Right atrium auricular region (tissue), 2 donors: ENCODE data around the gene CDCA3. TPM values are rescaled to one million over a fixed set of nuclear protein-coding genes. Genes with fewer than 3 reads are reported as not detected.
A peak's percentile ranks its signal among the peaks of the same experiment; 100 is the strongest.

Source experiments
- DNase-seq: peaks from one replicate; pipeline ENCODE4 v3.0.0-alpha.2; 2019; ENCODE audit warnings: low spot score
- H3K27ac ChIP-seq, 2 donors: fragments of 200-600 bp; sonication (generic); 1 replicate in 1 of 2; 2 replicates in 1 of 2; pipeline ENCODE4 v1.5.1; 2016 to 2019
- H3K27me3 ChIP-seq, 2 donors: fragments of 200-600 bp; sonication (generic); one replicate each; pipeline versions ENCODE4 v1.5.1 to v1.6.0; 2017 to 2019
- H3K36me3 ChIP-seq: fragments of 200-600 bp; sonication (generic); one replicate; pipeline ENCODE4 v1.5.1; 2016
- H3K4me1 ChIP-seq, 2 donors: fragments of 200-600 bp; sonication (generic); one replicate each; pipeline versions ENCODE4 v1.5.1 to v1.6.0; 2017 to 2019
- H3K4me3 ChIP-seq, 2 donors: fragments of 200-600 bp; sonication (generic); 1 replicate in 1 of 2; 2 replicates in 1 of 2; pipeline ENCODE4 v1.5.1; 2017 to 2019; ENCODE audit warnings: mild to moderate bottlenecking in 1 of 2, moderate library complexity in 1 of 2
- H3K9me3 ChIP-seq, 2 donors: fragments of 200-600 bp; sonication (generic); one replicate each; pipeline ENCODE4 v1.5.1; 2019
- total RNA-seq, 2 donors: library from RNA; depleted of rRNA; stranded (reverse); fragments of >200 nt; gene quantifications; one replicate each; pipeline ENCODE4 v1.1.0, GENCODE V29; 2016
- TF ChIP-seq, protein P1 (sequence below), 2 donors: fragments of 200-600 bp; sonication (generic); IDR thresholded peaks; one replicate each; pipeline ENCODE4 v1.5.1; 2019; ENCODE audit warnings: antibody characterized with exemption in 2 of 2

CDCA3 gene
- total RNA-seq, 2 donors from 2014 or later = 0.39 to 1.7 TPM

DNA sequence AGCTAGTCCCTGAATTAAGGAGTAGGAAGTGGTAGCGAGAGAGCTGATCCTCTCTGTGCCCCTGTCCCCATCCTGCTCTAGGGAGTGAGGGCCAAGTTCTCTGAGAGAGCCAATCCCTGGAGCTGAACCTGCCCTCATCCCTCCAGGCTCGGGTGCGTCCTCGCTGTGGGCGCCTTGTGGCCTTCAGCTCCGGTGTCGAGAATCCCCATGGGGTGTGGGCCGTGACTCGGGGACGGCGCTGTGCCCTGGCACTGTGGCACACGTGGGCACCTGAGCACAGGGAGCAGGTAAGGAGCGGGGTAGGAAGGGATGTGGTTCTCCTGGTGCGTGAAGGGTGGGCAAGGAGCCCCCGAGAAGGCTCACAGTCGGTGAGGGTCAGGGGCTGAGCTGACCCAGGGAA lies 12.2 kb downstream of the CDCA3 start:
- DNase-seq = no peak
- H3K9me3 ChIP-seq = no peaks in the 10 kb centered on the region
- H3K27ac ChIP-seq = no peak overlapping the region
- TF ChIP-seq, protein P1, sequence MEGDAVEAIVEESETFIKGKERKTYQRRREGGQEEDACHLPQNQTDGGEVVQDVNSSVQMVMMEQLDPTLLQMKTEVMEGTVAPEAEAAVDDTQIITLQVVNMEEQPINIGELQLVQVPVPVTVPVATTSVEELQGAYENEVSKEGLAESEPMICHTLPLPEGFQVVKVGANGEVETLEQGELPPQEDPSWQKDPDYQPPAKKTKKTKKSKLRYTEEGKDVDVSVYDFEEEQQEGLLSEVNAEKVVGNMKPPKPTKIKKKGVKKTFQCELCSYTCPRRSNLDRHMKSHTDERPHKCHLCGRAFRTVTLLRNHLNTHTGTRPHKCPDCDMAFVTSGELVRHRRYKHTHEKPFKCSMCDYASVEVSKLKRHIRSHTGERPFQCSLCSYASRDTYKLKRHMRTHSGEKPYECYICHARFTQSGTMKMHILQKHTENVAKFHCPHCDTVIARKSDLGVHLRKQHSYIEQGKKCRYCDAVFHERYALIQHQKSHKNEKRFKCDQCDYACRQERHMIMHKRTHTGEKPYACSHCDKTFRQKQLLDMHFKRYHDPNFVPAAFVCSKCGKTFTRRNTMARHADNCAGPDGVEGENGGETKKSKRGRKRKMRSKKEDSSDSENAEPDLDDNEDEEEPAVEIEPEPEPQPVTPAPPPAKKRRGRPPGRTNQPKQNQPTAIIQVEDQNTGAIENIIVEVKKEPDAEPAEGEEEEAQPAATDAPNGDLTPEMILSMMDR (IDR thresholded peaks at IDR 0.05) = no peak
- no peak overlapping the region for H3K4me3 ChIP-seq
- H3K36me3 ChIP-seq = peaks cover 54% of the 10 kb centered on the region
- H3K27me3 ChIP-seq = no peaks in the 10 kb centered on the region
- H3K4me1 ChIP-seq = peaks cover 0 to 10% of the 10 kb centered on the region in 2 donors

DNA sequence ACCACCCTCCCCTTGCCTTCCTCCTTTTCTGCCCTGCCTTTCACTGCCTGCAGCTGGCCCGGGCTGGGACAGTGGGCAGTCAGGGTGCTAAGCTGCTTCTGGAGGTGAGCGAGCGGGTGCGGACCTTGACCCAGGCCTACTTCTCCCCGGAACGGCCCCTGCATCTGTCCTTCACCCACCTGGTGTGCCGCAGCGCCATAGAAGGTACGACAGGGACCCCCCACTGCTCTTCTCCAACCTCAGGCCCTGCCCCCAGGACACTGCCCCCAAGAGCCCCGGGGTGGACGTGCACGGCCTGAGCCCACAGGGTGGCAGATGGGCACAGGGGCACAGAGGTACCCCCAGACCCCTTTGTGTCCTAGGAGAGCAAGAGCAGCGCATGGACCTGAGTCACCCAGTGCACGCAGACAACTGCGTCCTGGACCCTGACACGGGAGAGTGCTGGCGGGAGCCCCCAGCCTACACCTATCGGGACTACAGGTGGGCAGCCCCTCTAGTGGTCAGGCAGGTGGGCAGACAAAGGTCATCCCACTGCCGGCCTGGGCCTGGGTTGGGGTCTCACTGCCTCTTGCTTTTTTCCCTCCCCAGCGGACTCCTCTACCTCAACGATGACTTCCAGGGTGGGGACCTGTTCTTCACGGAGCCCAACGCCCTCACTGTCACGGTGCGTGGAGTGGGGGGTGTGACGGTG lies 13.6 kb downstream of the CDCA3 start:
- Histone ChIP-seq H3K27me3 (no peaks in the 10 kb centered on the region), H3K9me3 (no peaks in the 10 kb centered on the region), H3K36me3 (peaks cover 55% of the 10 kb centered on the region), H3K4me3 (no peak overlapping the region), H3K27ac (no peak overlapping the region), H3K4me1 (peaks cover 0 to 10% of the 10 kb centered on the region in 2 donors)
- no peak for DNase-seq
- TF ChIP-seq, protein P1 (IDR thresholded peaks at IDR 0.05) = no peak

DNA sequence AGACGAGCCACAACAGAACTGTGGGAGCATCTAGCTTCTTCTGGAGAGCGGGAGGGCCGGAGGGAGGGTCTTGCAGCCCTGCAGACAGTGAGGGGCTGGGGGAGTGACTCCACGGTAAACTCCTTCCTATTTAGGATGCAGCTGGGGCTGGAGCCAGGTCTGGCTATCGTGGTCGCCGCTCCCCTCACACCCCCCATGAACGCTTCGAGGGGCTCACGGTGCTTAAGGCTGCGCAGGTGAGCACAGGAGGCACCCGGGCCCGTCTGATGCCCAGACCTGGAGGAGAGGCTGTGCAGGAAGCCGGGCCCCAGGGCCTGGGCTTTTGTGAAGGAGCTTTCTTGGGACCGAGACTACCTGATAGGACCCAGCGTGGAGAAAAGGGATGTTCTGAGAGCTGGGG lies 14.2 kb downstream of the CDCA3 start:
- no peak for DNase-seq
- no peaks in the 10 kb centered on the region for H3K27me3 ChIP-seq
- peaks cover 0 to 10% of the 10 kb centered on the region in 2 donors for H3K4me1 ChIP-seq
- H3K36me3 ChIP-seq = peaks cover 49% of the 10 kb centered on the region
- TF ChIP-seq, protein P1 (IDR thresholded peaks at IDR 0.05) = no peak
- H3K27ac ChIP-seq = no peak overlapping the region
- H3K4me3 ChIP-seq = no peak overlapping the region
- no peaks in the 10 kb centered on the region for H3K9me3 ChIP-seq

DNA sequence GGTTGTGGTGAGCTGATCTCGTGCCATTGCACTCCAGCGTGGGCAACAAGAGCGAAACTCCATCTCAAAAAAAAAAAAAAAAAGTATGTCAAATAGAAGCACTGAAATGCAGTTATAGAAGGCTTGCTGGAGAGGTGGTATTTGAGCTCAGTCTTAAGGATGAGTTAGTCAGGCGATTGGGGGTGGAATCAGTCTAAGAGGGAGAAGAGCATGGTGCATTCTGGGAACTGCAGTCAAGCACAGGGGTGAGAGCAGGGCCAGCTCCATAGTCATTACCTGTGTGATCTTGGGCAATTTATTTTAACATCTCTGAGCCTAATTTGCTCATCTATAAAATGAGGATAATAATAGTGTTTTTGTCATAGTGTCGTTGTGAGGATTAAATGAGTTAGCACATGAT lies 16.2 kb downstream of the CDCA3 start:
- H3K36me3 ChIP-seq = peaks cover 48% of the 10 kb centered on the region
- peaks cover 0 to 5% of the 10 kb centered on the region in 2 donors for H3K4me1 ChIP-seq
- H3K9me3 ChIP-seq = no peaks in the 10 kb centered on the region
- no peaks in the 10 kb centered on the region for H3K27me3 ChIP-seq
- H3K4me3 ChIP-seq = no peak overlapping the region
- H3K27ac ChIP-seq = no peak overlapping the region
- DNase-seq = no peak
- TF ChIP-seq, protein P1 (IDR thresholded peaks at IDR 0.05) = no peak

DNA sequence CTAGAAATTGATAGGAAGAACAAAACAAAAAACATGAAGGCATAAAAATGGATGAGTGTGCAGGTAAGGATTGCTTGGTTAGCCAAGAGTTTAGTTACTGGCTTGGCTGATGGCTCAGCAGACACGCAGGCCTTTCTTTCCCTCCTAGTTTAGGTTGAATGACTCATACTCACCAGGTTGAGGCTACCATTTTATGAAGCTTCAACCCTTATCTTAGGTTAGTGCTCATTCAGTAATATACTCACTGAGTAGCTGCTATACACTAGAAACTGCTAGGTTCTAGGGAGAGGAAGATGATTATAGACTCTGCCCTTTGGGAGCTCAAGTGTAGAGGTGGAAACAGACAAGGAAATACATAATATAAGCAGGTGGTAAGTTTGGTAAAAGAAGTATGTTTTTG lies 16.8 kb downstream of the CDCA3 start:
- Histone ChIP-seq H3K27ac (peak overlapping the region; percentile 65 to 85), H3K36me3 (peaks cover 42% of the 10 kb centered on the region)

More for the DNA sequence above, 16.8 kb downstream of the CDCA3 start:
- Histone ChIP-seq H3K4me3 (peak overlapping the region; percentile 34 to 41), H3K27me3 (no peaks in the 10 kb centered on the region), H3K9me3 (no peaks in the 10 kb centered on the region), H3K4me1 (peaks cover 0 to 11% of the 10 kb centered on the region in 2 donors)
- TF ChIP-seq, protein P1 (IDR thresholded peaks at IDR 0.05) = no peak
- DNase-seq = no peak
